ENCODE data around the gene UBE2O. TPM values are rescaled to one million over a fixed set of nuclear protein-coding genes. Genes with fewer than 3 reads are reported as not detected.

UBE2O gene
- total RNA-seq, 2 donors from 2014 or later = 45.4 to 46.5 TPM

DNA sequence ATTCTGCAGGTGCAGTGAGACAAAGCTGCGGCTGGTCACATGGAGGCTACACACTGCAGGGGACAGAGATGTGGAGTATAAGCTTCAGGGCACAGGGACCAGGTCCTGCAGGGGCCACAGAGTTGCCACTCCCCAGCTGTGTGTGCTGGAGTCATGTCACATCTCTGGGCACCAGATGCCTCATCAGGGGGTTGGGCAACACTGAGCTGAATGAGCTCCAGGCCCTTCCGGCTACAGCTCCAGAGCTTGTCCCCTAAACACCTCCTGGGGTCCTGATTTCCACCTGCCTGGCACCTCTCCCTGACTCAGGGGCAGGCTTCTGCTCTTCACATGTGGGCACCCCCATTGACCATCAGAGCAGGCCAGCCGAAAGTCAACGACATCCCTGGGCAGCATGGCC lies 36.1 kb downstream of the UBE2O start:
- no peak overlapping the region for H3K4me3 ChIP-seq (ENCODE audit: low read length)
- H3K9ac ChIP-seq (ENCODE audit: extremely low read depth, low read length, poor library complexity, severe bottlenecking) = no peak overlapping the region
- H3K4me1 ChIP-seq (ENCODE audit: control insufficient read depth, insufficient read depth, low read length) = peaks cover 5% of the 10 kb centered on the region
- WGBS, 2 experiments (ENCODE audit: insufficient coverage in 1 of 2, insufficient read length in 1 of 2) = 94 to 100% methylated on average over 1 to 4 of the region's 4 CpGs
- TF ChIP-seq CTCF (conservative IDR thresholded peaks at IDR 0.05) = no peak
- peaks cover 8% of the 10 kb centered on the region for H3K36me3 Mint-ChIP-seq (ENCODE audit: low read depth)
- H3K27me3 ChIP-seq (ENCODE audit: control insufficient read depth, insufficient read depth, low read length, poor library complexity, severe bottlenecking) = no peaks in the 10 kb centered on the region
- H3K36me3 ChIP-seq (ENCODE audit: control insufficient read depth, insufficient read depth, low read length) = peaks cover 10% of the 10 kb centered on the region
- H3K27ac Mint-ChIP-seq = peak overlapping the region; percentile 12
- H3K4me1 Mint-ChIP-seq = peaks cover 9% of the 10 kb centered on the region
- no peaks in the 10 kb centered on the region for H3K27me3 Mint-ChIP-seq (ENCODE audit: insufficient read depth)
- H3K9me3 ChIP-seq (ENCODE audit: control insufficient read depth, low read length) = no peaks in the 10 kb centered on the region
- no peak for DNase-seq
- no peak overlapping the region for H3K4me3 Mint-ChIP-seq
- no peak overlapping the region for H3K27ac ChIP-seq (ENCODE audit: low read depth, low read length)
- no peaks in the 10 kb centered on the region for H3K9me3 Mint-ChIP-seq

- no peak overlapping the region for H3K4me3 Mint-ChIP-seq
- Histone ChIP-seq H3K4me1 (ENCODE audit: control insufficient read depth, insufficient read depth, low read length) (peaks cover 5% of the 10 kb centered on the region), H3K27ac (ENCODE audit: low read depth, low read length) (no peak overlapping the region), H3K4me3 (ENCODE audit: low read length) (no peak overlapping the region), H3K27me3 (ENCODE audit: control insufficient read depth, insufficient read depth, low read length, poor library complexity, severe bottlenecking) (no peaks in the 10 kb centered on the region), H3K9ac (ENCODE audit: extremely low read depth, low read length, poor library complexity, severe bottlenecking) (no peak overlapping the region), H3K36me3 (ENCODE audit: control insufficient read depth, insufficient read depth, low read length) (peaks cover 10% of the 10 kb centered on the region), H3K9me3 (ENCODE audit: control insufficient read depth, low read length) (no peaks in the 10 kb centered on the region)
- WGBS, 2 experiments (ENCODE audit: insufficient coverage in 1 of 2, insufficient read length in 1 of 2) = 98 to 100% methylated on average over 1 to 6 of the region's 6 CpGs
- H3K4me1 Mint-ChIP-seq = peaks cover 9% of the 10 kb centered on the region
- no peak for TF ChIP-seq CTCF (conservative IDR thresholded peaks at IDR 0.05)
- no peaks in the 10 kb centered on the region for H3K27me3 Mint-ChIP-seq (ENCODE audit: insufficient read depth)
- no peak for DNase-seq
- H3K27ac Mint-ChIP-seq = no peak overlapping the region
- H3K9me3 Mint-ChIP-seq = no peaks in the 10 kb centered on the region
- H3K36me3 Mint-ChIP-seq (ENCODE audit: low read depth) = peaks cover 8% of the 10 kb centered on the region
Measured at GRCh38 chr17:76416457-76416856, 36.5 kb downstream of the UBE2O start.

GRCh38 chr17:76415786-76416185 lies 37.2 kb downstream of the UBE2O start:
- Mint-ChIP-seq H3K9me3 (no peaks in the 10 kb centered on the region), H3K36me3 (ENCODE audit: low read depth) (peaks cover 7% of the 10 kb centered on the region), H3K4me3 (no peak overlapping the region), H3K27me3 (ENCODE audit: insufficient read depth) (no peaks in the 10 kb centered on the region), H3K4me1 (peaks cover 9% of the 10 kb centered on the region), H3K27ac (no peak overlapping the region)
- 75 to 85% methylated on average over 9 to 14 of the region's 15 CpGs for WGBS, 2 experiments (ENCODE audit: insufficient coverage in 1 of 2, insufficient read length in 1 of 2)
- H3K9ac ChIP-seq (ENCODE audit: extremely low read depth, low read length, poor library complexity, severe bottlenecking) = no peak overlapping the region
- no peak overlapping the region for H3K27ac ChIP-seq (ENCODE audit: low read depth, low read length)
- H3K36me3 ChIP-seq (ENCODE audit: control insufficient read depth, insufficient read depth, low read length) = peaks cover 10% of the 10 kb centered on the region
- peaks cover 5% of the 10 kb centered on the region for H3K4me1 ChIP-seq (ENCODE audit: control insufficient read depth, insufficient read depth, low read length)
- no peak overlapping the region for H3K4me3 ChIP-seq (ENCODE audit: low read length)
- no peaks in the 10 kb centered on the region for H3K9me3 ChIP-seq (ENCODE audit: control insufficient read depth, low read length)
- H3K27me3 ChIP-seq (ENCODE audit: control insufficient read depth, insufficient read depth, low read length, poor library complexity, severe bottlenecking) = no peaks in the 10 kb centered on the region
- no peak for TF ChIP-seq CTCF (conservative IDR thresholded peaks at IDR 0.05)
- no peak for DNase-seq

All from endodermal cell (in vitro differentiated cells).